Loucy (cell line): Measurements from ENCODE around the gene CCDC51.

Experiments used
- H2AFZ ChIP-seq: fragments of 200-600 bp; sonication (generic); 2 replicates; pipeline ENCODE4 v1.6.0; 2016; ENCODE audit warnings: antibody characterized with exemption, mild to moderate bottlenecking, low read length, moderate library complexity
- H3F3A ChIP-seq: fragments of 200-600 bp; 2 replicates; pipeline ENCODE4 v1.6.0; 2016; ENCODE audit warnings: antibody characterized with exemption, low read depth, mild to moderate bottlenecking
- H3K27me3 ChIP-seq: fragments of 200-600 bp; sonication (generic); 2 replicates; pipeline ENCODE4 v1.6.1; 2014; ENCODE audit warnings: low read length, mild to moderate bottlenecking; ENCODE audit not compliant: insufficient read depth, poor library complexity, severe bottlenecking
- H3K36me3 ChIP-seq: fragments of 200-600 bp; sonication (generic); 2 replicates; pipeline ENCODE4 v1.6.1; 2016; ENCODE audit warnings: low read length; ENCODE audit not compliant: insufficient read depth
- H3K4me1 ChIP-seq: fragments of 200-600 bp; sonication (generic); 2 replicates; pipeline ENCODE4 v1.5.1; 2014; ENCODE audit warnings: low read length, mild to moderate bottlenecking; ENCODE audit not compliant: insufficient read depth, poor library complexity, severe bottlenecking
- H3K4me2 ChIP-seq: fragments of 200-600 bp; sonication (generic); 2 replicates; pipeline ENCODE4 v1.6.0; 2014; ENCODE audit warnings: antibody characterized with exemption, low read length, low read depth, mild to moderate bottlenecking; ENCODE audit not compliant: poor library complexity, severe bottlenecking
- H3K4me3 ChIP-seq: fragments of 200-600 bp; sonication (generic); 2 replicates; pipeline ENCODE4 v1.5.1; 2014; ENCODE audit warnings: low read length, mild to moderate bottlenecking, mixed read lengths; ENCODE audit not compliant: poor library complexity, severe bottlenecking
- H3K79me2 ChIP-seq: fragments of 200-600 bp; sonication (generic); 2 replicates; pipeline ENCODE4 v1.6.1; 2014; ENCODE audit warnings: low read length; ENCODE audit not compliant: insufficient read depth
- H3K9ac ChIP-seq: fragments of 200-600 bp; sonication (generic); 2 replicates; pipeline ENCODE4 v1.6.0; 2014; ENCODE audit warnings: mild to moderate bottlenecking, low read depth, low read length, moderate library complexity; ENCODE audit not compliant: poor library complexity, severe bottlenecking
- H3K9me2 ChIP-seq: fragments of 200-600 bp; sonication (generic); replicated peaks from 2 replicates; pipeline ENCODE4 v1.6.1; 2016; ENCODE audit warnings: low read depth, low read length, mixed read lengths
- H3K9me3 ChIP-seq: fragments of 200-600 bp; sonication (generic); 2 replicates; pipeline ENCODE4 v1.6.1; 2014; ENCODE audit warnings: mild to moderate bottlenecking, antibody characterized with exemption, low read length, low read depth; ENCODE audit not compliant: insufficient read depth
- H4K20me1 ChIP-seq: fragments of 200-600 bp; sonication (generic); 2 replicates; pipeline ENCODE4 v1.6.0; 2014; ENCODE audit warnings: antibody characterized with exemption, low read length, mild to moderate bottlenecking; ENCODE audit not compliant: insufficient read depth, poor library complexity, severe bottlenecking
- EZH2phosphoT487 ChIP-seq: fragments of 200-600 bp; IDR thresholded peaks from 2 replicates; pipeline ENCODE4 v1.6.1; 2018; ENCODE audit warnings: antibody characterized with exemption, mild to moderate bottlenecking, moderate library complexity, borderline replicate concordance
- TF ChIP-seq, protein P1 (sequence below): fragments of 200-600 bp; sonication (generic); conservative IDR thresholded peaks from 2 replicates; pipeline ENCODE4 v1.5.1; 2014; ENCODE audit warnings: mild to moderate bottlenecking, antibody characterized with exemption, low read length

CCDC51 gene

DNA sequence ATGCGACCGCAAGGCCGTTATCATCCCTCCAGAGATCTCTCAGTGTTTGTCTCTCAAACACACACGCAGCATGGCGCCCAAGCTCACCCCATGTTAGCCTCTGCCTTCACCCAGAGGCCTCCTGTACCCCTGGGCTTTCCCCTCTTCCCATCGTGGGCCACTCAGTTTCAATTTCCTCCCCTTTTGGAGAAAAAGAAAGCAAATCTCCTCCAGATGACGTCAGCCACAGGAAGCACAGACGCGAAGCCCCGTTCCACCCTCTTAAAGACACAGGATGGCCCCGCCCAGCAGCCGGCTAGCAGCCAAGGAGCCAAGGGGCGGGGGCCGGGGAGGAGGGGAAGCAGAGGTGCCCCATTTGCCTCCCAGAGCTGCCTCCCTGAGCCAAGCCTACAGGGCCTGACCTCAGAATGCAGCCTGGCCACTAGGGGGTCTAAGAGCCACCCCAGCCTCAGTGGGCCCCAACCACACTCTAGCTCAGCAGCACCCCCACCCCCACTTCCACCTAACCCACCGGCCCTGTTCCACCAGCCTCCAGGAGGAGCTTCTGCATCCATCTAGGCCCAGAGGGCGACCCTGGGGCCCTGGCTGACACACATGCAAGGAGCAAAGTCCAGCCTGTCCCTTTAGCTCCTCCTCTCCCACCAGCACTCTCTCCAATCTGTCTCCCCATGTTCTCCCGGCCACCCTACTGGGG lies 33.2 kb upstream of the CCDC51 start:
- Histone ChIP-seq H4K20me1 (peaks cover 7% of the 10 kb centered on the region), H3K4me2 (peak overlapping the region; percentile 81), H2AFZ (peak overlapping the region; percentile 97), H3K9me2 (no peaks in the 10 kb centered on the region), H3K4me1 (peaks cover 35% of the 10 kb centered on the region), H3K36me3 (peaks cover 3% of the 10 kb centered on the region; the same call in 1 of the 2 replicates), H3K9me3 (no peaks in the 10 kb centered on the region), H3K27me3 (no peaks in the 10 kb centered on the region), H3K4me3 (peak overlapping the region; percentile 73), H3K79me2 (peaks cover 46% of the 10 kb centered on the region), H3K9ac (peak overlapping the region; percentile 74), H3F3A (no peaks in the 10 kb centered on the region)
- TF ChIP-seq, protein P1, sequence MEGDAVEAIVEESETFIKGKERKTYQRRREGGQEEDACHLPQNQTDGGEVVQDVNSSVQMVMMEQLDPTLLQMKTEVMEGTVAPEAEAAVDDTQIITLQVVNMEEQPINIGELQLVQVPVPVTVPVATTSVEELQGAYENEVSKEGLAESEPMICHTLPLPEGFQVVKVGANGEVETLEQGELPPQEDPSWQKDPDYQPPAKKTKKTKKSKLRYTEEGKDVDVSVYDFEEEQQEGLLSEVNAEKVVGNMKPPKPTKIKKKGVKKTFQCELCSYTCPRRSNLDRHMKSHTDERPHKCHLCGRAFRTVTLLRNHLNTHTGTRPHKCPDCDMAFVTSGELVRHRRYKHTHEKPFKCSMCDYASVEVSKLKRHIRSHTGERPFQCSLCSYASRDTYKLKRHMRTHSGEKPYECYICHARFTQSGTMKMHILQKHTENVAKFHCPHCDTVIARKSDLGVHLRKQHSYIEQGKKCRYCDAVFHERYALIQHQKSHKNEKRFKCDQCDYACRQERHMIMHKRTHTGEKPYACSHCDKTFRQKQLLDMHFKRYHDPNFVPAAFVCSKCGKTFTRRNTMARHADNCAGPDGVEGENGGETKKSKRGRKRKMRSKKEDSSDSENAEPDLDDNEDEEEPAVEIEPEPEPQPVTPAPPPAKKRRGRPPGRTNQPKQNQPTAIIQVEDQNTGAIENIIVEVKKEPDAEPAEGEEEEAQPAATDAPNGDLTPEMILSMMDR: peak; percentile 81
- TF ChIP-seq EZH2phosphoT487: no peak

DNA sequence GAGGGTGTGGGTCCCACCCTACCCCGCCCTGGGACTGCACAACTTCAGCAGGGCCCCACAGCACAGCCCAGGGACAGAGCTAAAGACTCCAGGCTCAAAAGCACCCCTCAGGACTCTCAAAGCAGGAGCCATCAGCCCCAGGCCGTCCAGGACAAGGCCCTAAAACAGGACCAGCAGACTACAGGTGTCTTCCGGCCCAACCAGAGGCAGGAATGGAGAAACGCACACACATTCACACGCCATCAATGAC lies 32.7 kb upstream of the CCDC51 start:
- no peaks in the 10 kb centered on the region for H3K9me2 ChIP-seq
- TF ChIP-seq EZH2phosphoT487: no peak
- TF ChIP-seq, protein P1: no peak
- no peaks in the 10 kb centered on the region for H3K27me3 ChIP-seq
- H3K4me1 ChIP-seq: peaks cover 34% of the 10 kb centered on the region
- no peaks in the 10 kb centered on the region for H3K9me3 ChIP-seq
- peak overlapping the region; percentile 97 for H2AFZ ChIP-seq
- H3K9ac ChIP-seq: peak overlapping the region; percentile 74
- peaks cover 11% of the 10 kb centered on the region for H4K20me1 ChIP-seq
- H3K4me2 ChIP-seq: peak overlapping the region; percentile 66
- H3K79me2 ChIP-seq: peaks cover 50% of the 10 kb centered on the region
- no peaks in the 10 kb centered on the region for H3F3A ChIP-seq
- peak overlapping the region; percentile 73 for H3K4me3 ChIP-seq
- H3K36me3 ChIP-seq: peaks cover 7% of the 10 kb centered on the region; the same call in 1 of the 2 replicates

DNA sequence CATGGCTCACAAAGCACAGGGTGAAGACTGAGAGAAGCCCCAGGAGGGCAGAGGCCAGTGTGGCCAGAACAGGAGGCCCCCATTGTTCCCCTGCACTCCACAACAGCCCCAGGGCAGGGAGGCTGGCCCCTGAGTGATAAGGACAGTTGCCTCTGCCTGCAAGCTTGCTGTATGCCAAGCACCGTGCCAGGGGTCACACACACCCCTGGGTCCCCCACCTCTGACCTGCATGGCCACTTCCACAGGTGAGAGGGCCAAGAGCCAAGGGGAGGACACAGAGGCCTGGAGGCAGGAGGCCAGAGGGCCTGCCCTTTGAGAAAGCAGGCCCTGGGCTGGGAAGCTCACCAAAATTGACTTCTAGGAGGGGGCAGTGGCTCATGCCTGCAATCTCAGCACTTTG lies 30.4 kb upstream of the CCDC51 start:
- Histone ChIP-seq H3K9ac (peak overlapping the region; percentile 50), H3K36me3 (peaks cover 9% of the 10 kb centered on the region; the same call in 1 of the 2 replicates), H3K4me1 (peaks cover 51% of the 10 kb centered on the region), H3K4me3 (peak overlapping the region; percentile 16), H3K79me2 (peaks cover 65% of the 10 kb centered on the region), H2AFZ (no peak overlapping the region), H3K27me3 (no peaks in the 10 kb centered on the region), H3K4me2 (peak overlapping the region; percentile 59), H3K9me3 (no peaks in the 10 kb centered on the region), H3K9me2 (no peaks in the 10 kb centered on the region), H4K20me1 (peaks cover 16% of the 10 kb centered on the region), H3F3A (no peaks in the 10 kb centered on the region)
- TF ChIP-seq, protein P1: no peak
- TF ChIP-seq EZH2phosphoT487: no peak
